VCaP (cell line): Measurements from ENCODE around the gene CSNK2A3.
"Not testable (repeated sequence)": the region's sequence is repeated elsewhere in the genome, so short reads cannot be mapped to it uniquely, and the experiment has no call there.

Experiments
- H3K27ac ChIP-seq: fragments of 450-650 bp; 2 replicates; pipeline ENCODE4 v1.5.1; 2017
- TF ChIP-seq, protein P1 (sequence below): fragments of 450-650 bp; conservative IDR thresholded peaks from 2 replicates; pipeline ENCODE4 v1.5.1; 2017; ENCODE audit warnings: mild to moderate bottlenecking, moderate library complexity

Gene CSNK2A3

DNA sequence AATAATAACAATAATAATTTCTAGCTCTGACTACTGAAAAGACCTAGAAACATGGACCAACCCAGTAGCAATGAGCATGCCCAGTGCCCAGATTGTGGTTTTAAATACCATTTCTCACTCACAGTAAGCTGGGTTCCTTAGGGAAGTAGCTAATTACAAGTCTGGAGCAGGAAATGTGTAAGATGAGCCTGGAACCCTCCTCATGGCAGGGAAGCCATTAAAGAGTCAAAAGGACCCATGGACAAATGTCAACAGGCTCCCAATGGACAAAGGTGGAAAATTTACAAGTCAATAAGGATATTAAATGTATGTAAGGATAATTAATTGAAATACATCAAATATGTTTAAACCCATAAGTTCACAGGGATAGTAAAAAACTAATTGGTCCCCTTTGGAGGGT, 10.6 kb upstream of the CSNK2A3 start:
- TF ChIP-seq, protein P1, sequence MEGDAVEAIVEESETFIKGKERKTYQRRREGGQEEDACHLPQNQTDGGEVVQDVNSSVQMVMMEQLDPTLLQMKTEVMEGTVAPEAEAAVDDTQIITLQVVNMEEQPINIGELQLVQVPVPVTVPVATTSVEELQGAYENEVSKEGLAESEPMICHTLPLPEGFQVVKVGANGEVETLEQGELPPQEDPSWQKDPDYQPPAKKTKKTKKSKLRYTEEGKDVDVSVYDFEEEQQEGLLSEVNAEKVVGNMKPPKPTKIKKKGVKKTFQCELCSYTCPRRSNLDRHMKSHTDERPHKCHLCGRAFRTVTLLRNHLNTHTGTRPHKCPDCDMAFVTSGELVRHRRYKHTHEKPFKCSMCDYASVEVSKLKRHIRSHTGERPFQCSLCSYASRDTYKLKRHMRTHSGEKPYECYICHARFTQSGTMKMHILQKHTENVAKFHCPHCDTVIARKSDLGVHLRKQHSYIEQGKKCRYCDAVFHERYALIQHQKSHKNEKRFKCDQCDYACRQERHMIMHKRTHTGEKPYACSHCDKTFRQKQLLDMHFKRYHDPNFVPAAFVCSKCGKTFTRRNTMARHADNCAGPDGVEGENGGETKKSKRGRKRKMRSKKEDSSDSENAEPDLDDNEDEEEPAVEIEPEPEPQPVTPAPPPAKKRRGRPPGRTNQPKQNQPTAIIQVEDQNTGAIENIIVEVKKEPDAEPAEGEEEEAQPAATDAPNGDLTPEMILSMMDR, result no peak
- no peak overlapping the region for H3K27ac ChIP-seq

DNA sequence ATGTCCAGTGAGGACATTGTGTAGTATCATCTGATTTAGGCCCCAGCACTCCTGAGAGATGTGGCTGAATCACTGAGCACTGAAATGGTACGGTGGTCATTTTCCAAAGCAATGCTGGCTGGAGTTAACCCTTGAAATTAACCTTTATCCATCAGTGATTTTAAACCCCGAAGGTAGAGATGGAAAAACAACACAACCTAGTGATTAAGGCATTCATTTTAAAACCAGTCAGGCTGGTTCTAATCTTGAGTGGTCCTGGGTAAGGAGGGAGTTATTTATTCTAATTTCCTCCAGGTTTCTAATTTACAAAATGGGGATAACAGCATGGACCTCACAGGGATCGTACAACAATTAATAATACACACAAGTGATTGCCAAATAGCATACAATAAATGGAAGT, 6.6 kb upstream of the CSNK2A3 start:
- no peak overlapping the region for H3K27ac ChIP-seq
- TF ChIP-seq, protein P1, result no peak

DNA sequence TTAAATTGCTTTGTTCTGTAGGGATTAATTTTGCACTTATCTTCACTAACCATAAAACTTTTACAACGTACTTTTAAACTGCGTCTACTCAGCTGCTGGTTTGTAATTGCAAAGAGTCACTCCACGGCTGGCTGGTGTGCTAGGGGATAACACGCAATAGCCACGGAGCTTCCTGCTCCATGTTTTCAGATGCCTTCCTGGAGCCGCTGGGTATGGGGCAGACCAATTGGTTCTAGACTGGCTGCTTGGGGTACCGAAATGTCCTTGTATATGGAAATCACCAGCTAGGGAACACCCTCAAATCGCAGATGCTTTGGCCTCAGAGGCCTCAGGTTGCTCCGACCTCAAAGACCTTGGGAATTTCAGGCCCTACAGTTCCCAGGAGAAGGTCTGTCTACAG, 3.8 kb upstream of the CSNK2A3 start:
- TF ChIP-seq, protein P1, result no peak
- no peak overlapping the region for H3K27ac ChIP-seq

- H3K27ac ChIP-seq, result not testable (repeated sequence)
These were observed 1.2 kb downstream of the CSNK2A3 start for GRCh38 chr11:11351851-11352250.

DNA sequence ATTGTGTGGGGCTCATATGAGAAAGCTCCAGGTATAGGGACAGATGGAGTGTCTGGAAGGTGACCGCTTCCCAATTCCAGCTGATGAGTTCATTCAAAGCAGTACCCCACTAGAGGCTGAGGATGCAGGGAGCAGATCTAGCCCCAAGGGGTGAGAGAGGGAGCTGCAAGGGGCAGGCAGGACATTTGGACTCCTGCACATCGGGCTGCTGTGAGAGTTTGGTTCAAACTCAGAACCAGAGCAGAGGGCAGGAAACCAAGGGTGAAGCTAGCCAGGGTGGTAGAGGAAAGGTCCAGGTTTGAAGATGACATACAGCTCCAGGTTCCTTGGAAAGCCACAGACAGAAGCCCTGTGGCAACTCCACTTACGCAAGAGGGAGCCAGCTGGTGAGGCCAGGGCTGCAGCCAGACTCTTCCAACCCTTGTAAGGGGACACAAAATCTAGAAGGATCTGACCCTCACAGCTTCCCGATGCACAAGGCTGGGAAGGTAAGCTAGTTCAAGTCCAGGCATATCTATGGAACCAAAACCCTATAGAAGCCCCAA, 1.9 kb downstream of the CSNK2A3 start:
- H3K27ac ChIP-seq, result no peak overlapping the region
- TF ChIP-seq, protein P1, result no peak

DNA sequence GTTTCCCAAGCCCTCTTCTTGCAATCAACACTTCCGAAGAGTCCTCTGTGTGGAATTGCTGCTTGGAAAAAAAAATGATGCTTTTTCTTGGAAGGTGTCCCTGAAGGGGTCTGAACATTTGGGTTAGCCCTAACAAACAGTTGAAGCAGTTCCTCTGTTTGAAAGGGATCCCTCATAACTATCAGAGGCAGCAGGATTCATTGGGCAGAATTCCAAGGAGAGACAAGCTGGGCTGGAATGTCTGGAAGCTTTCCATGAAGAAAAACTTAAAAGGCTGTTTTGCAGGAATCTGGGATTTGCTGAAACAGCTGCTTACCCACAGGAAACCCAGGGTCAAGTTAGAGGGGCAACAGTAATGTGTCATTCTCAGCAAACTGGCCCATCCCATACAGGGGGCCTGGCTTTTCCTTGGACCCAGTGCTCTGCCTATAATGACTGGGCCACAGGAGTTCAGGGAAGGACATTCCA, 3.1 kb downstream of the CSNK2A3 start:
- TF ChIP-seq, protein P1, result no peak
- H3K27ac ChIP-seq, result peak overlapping the region; percentile 54

DNA sequence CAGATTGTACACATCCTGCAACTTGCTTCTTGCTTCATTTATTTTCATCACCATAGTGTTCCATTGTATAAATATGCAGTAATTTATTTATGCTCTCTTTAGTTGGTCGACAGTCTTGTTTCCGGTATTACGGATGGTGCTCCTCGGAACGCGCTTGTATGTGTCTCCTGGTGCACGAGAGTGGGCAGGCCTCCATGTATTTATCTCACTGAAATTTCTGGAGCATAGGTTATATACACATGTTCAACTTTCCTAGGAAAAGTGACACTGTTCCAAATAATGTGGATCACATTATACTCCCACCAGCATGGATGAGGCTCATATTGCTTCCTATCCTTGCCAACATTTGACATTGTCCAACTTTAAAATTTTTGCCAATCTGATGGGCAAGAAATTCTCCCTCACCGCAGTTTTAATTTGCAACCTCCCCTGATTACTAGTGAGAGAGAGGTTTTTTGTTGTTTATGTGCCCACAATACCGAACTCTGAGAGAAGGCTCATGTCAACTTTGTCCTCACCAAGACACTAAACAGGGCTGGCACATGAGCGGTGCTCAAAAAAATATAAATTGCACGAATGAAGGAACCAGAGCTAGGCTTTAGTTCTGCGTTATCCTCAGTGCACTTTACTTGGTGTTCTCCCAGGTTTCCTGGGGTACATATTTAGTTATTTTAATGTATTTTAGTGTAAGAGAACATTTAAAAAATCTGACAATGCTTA, 3.8 kb downstream of the CSNK2A3 start:
- TF ChIP-seq, protein P1, result no peak
- peak overlapping the region; percentile 54 for H3K27ac ChIP-seq

DNA sequence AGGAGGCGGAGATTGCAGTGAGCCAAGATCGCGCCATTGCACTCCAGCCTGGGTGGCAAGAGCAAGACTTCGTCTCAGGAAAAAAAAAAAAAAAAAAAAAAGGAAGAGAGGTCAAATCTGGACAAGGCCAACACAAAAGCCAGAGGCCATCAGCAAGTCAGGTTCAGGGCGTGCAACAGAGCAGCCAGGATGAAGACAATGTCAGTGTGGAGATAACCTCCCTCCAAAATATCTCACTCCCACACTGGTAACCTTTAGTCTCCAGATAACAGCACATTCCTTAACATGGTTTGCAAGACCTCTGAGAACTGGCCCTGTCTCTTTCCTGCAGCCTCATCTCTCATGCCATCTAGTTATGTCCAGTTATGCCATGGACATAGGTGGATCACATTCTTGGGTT, 4.7 kb downstream of the CSNK2A3 start:
- H3K27ac ChIP-seq, result peak overlapping the region; percentile 54
- TF ChIP-seq, protein P1, result no peak
